B cell (primary cell): ENCODE results near the gene HERPUD1. TPM values are rescaled to one million over a fixed set of nuclear protein-coding genes. Genes with fewer than 3 reads are reported as not detected.

Experiments used
- ATAC-seq: fragments of 200-7000 bp; cut with Tn5 transposase; one replicate; pipeline ENCODE4 v1.10.0; 2021; ENCODE audit warnings: low read depth, mild to moderate bottlenecking, moderate number of reproducible peaks, moderate library complexity
- CTCF ChIA-PET: fragments of 350-600 bp; sonication (Branson Sonifier 250); formaldehyde crosslinking; loops from one replicate; lab custom pipeline; 2021; ENCODE audit warnings: antibody characterized with exemption, inconsistent platforms; lab: Charles Lee
- POLR2A ChIA-PET: fragments of 350-600 bp; sonication (Branson Sonifier 250); formaldehyde crosslinking; loops from one replicate; lab custom pipeline; 2021; ENCODE audit warnings: antibody characterized with exemption; lab: Charles Lee
- DNase-seq: peaks from one replicate; pipeline ENCODE4 v3.0.0; 2013
- H2AFZ ChIP-seq: 2 replicates; pipeline ENCODE4 v1.6.1; 2012; ENCODE audit warnings: mild to moderate bottlenecking, low read depth, low read length; ENCODE audit not compliant: insufficient read depth, poor library complexity, severe bottlenecking
- H3K27ac ChIP-seq, 2 donors: 1 replicate in 1 of 2; 2 replicates in 1 of 2; pipeline ENCODE4 v1.5.1; 2012 to 2013; ENCODE audit warnings: low read length in 2 of 2, mild to moderate bottlenecking in 2 of 2, moderate library complexity in 1 of 2
- H3K27me3 ChIP-seq, 4 experiments: fragments of 200-600 bp in 1 of 4; sonication (generic) in 1 of 4; replicated peaks in 1 of 4; 1 replicate in 2 of 4; 2 replicates in 2 of 4; pipeline versions ENCODE4 v1.6.1 to v1.7.0; 2013 to 2016; ENCODE audit warnings: low read length in 3 of 4, mild to moderate bottlenecking in 2 of 4, mixed read lengths in 1 of 4, moderate library complexity in 1 of 4; ENCODE audit not compliant: insufficient read depth in 4 of 4, control insufficient read depth in 3 of 4; ENCODE audit errors: control extremely low read depth in 1 of 4
- H3K36me3 ChIP-seq, 2 experiments: replicated peaks in 1 of 2; 1 replicate in 1 of 2; 2 replicates in 1 of 2; pipeline versions ENCODE4 v1.6.1 to v1.7.1; 2013; ENCODE audit warnings: low read length in 1 of 2; ENCODE audit not compliant: insufficient read depth in 2 of 2, control insufficient read depth in 1 of 2; ENCODE audit errors: control extremely low read depth in 1 of 2, extremely low read depth in 1 of 2
- H3K4me1 ChIP-seq, 2 donors: fragments of 200-600 bp in 1 of 2; sonication (generic) in 1 of 2; 1 replicate in 1 of 2; 2 replicates in 1 of 2; pipeline versions ENCODE4 v1.5.1 to v1.6.1; 2013 to 2017; ENCODE audit warnings: low read length in 2 of 2; ENCODE audit not compliant: control insufficient read depth in 2 of 2, insufficient read depth in 2 of 2
- H3K4me2 ChIP-seq: replicated peaks from 2 replicates; pipeline ENCODE3; 2012; ENCODE audit warnings: mild to moderate bottlenecking, low read depth, low read length; ENCODE audit not compliant: poor library complexity, severe bottlenecking
- H3K4me3 ChIP-seq, 5 experiments: fragments of 200-600 bp in 1 of 5; sonication (generic) in 1 of 5; 1 replicate in 3 of 5; 2 replicates in 2 of 5; pipeline versions ENCODE4 v1.5.1 to v1.7.0; 2011 to 2016; ENCODE audit warnings: low read length in 4 of 5, mild to moderate bottlenecking in 4 of 5, low read depth in 2 of 5, control low read depth in 1 of 5, moderate library complexity in 1 of 5; ENCODE audit not compliant: insufficient read depth in 1 of 5; ENCODE audit errors: control extremely low read depth in 1 of 5, extremely low read depth in 1 of 5
- H3K79me2 ChIP-seq: fragments of 200-600 bp; sonication (generic); one replicate; pipeline ENCODE4 v1.6.0; 2016; ENCODE audit warnings: low read length; ENCODE audit not compliant: control insufficient read depth, insufficient read depth
- H3K9ac ChIP-seq: fragments of 200-600 bp; sonication (generic); 2 replicates; pipeline ENCODE4 v1.6.1; 2017; ENCODE audit warnings: mild to moderate bottlenecking, low read length, moderate library complexity
- H3K9me3 ChIP-seq, 3 donors: one replicate each; pipeline versions ENCODE4 v1.6.1 to v1.7.1; 2013; ENCODE audit warnings: low read length in 2 of 3; ENCODE audit not compliant: control insufficient read depth in 2 of 3, insufficient read depth in 1 of 3; ENCODE audit errors: control extremely low read depth in 1 of 3
- H4K20me1 ChIP-seq: 2 replicates; pipeline ENCODE4 v1.6.0; 2012; ENCODE audit warnings: mild to moderate bottlenecking, low read length; ENCODE audit not compliant: insufficient read depth, control insufficient read depth, poor library complexity, severe bottlenecking
- H3K27ac Mint-ChIP-seq: one replicate; pipeline ENCODE4 v1.8.0; 2021; ENCODE audit warnings: mixed read lengths
- H3K27me3 Mint-ChIP-seq: one replicate; pipeline ENCODE4 v1.8.0; 2021; ENCODE audit warnings: mixed read lengths
- H3K4me1 Mint-ChIP-seq: one replicate; pipeline ENCODE4 v1.8.0; 2021; ENCODE audit warnings: mixed read lengths
- H3K4me3 Mint-ChIP-seq: one replicate; pipeline ENCODE4 v1.8.0; 2021; ENCODE audit warnings: mixed read lengths
- H3K9me3 Mint-ChIP-seq: one replicate; pipeline ENCODE4 v1.8.0; 2022; ENCODE audit warnings: mixed read lengths; ENCODE audit not compliant: insufficient read depth
- CTCF ChIP-seq: fragments of 200-600 bp; IDR thresholded peaks from one replicate; pipeline ENCODE4 v1.8.0; 2022; ENCODE audit warnings: antibody characterized with exemption, mild to moderate bottlenecking
- EZH2 ChIP-seq: IDR thresholded peaks from 2 replicates; pipeline ENCODE4 v1.6.1; 2012; ENCODE audit warnings: borderline replicate concordance, low read depth, mild to moderate bottlenecking, moderate library complexity, low read length; ENCODE audit not compliant: insufficient read depth, poor library complexity, severe bottlenecking
- WGBS: methylation state at CpG from one replicate; pipeline ENCODE4 v1.1.5; 2013; ENCODE audit warnings: missing lambda C conversion rate; ENCODE audit not compliant: insufficient coverage; 5-methylcytosine and 5-hydroxymethylcytosine counted together
- intact Hi-C: fragments of 100-400 bp; cut with micrococcal nuclease; formaldehyde crosslinking; loops from one replicate; pipeline ENCODE4 v1.10.0; 2022
- polyA plus RNA-seq: library from polyadenylated mRNA; depleted of rRNA; stranded (reverse); fragments of >200 nt; gene quantifications from 2 replicates; pipeline ENCODE4 v1.2.3, GENCODE V29; 2012
- total RNA-seq, 2 donors: library from RNA; stranded (reverse); fragments of 120-200 nt in 1 of 2; gene quantifications; 1 replicate in 1 of 2; 2 replicates in 1 of 2; pipeline versions ENCODE4 v1.2.3 to v1.2.4, GENCODE V29; 2013 to 2022

HERPUD1 gene
- total and polyA plus RNA-seq, 2 donors (not counting 1 experiment from before 2014, with no cell fraction given), result 273 to 1,041 TPM

DNA sequence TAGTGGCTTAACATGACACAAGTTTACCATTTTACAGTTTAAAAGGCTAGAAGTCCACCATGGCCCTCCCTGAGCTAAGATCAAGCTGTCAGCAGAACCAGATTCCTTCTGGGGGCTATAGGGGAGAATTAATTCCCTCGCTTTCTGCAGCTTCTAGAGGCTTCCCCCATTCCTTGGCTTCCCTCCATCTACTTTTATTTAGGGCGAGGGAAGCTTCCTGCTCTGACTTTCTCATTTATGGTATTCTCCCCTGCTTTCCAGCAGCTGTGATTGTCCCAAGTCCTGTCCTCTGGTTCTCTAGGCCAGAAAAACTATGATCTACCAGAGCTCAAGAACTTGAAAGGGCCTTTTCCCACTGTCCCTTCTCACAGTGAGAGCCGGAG is 34.1 kb downstream of the HERPUD1 start:
- no peak for DNase-seq
- H3K79me2 ChIP-seq, result peaks cover 6% of the 10 kb centered on the region
- H3K9ac ChIP-seq, result no peak overlapping the region
- peak overlapping the region; percentile 14 for H3K4me3 Mint-ChIP-seq
- H3K9me3 ChIP-seq, result no peaks in the 10 kb centered on the region
- peaks cover 25 to 34% of the 10 kb centered on the region in 2 donors for H3K4me1 ChIP-seq
- no peak overlapping the region for H3K4me2 ChIP-seq
- ATAC-seq, result no peak
- WGBS, result 92% methylated on average over 2 of the region's 3 CpGs
- ChIA-PET POLR2A (interaction anchor here (0.9 to 4.1 kb wide), 5 partner anchors 14 to 79 kb away, joined by 3 to 24 read pairs (median 9); partner anchors contain the start of gene NLRC5), CTCF (interaction anchor here (0.8 to 7.7 kb wide), 19 partner anchors 11 to 203 kb away, joined by 3 to 213 read pairs (median 8); partner anchors contain the start of genes NLRC5 and SLC12A3)
- H3K27me3 ChIP-seq, result no peaks in the 10 kb centered on the region
- H3K4me3 ChIP-seq, result no peak overlapping the region
- no peak for TF ChIP-seq EZH2
- TF ChIP-seq CTCF, result no peak
- H3K27ac ChIP-seq, result no peak overlapping the region
- H3K4me1 Mint-ChIP-seq, result peaks cover 33% of the 10 kb centered on the region
- H3K9me3 Mint-ChIP-seq, result no peaks in the 10 kb centered on the region
- intact Hi-C loops, result loop anchor here (5.0 kb wide), 1 partner anchor 36 kb away; no protein-coding TSS in a partner anchor
- no peaks in the 10 kb centered on the region for H3K36me3 ChIP-seq
- peak overlapping the region; percentile 80 for H3K27ac Mint-ChIP-seq
- no peaks in the 10 kb centered on the region for H3K27me3 Mint-ChIP-seq
- peak overlapping the region; percentile 40 for H2AFZ ChIP-seq
- no peaks in the 10 kb centered on the region for H4K20me1 ChIP-seq

DNA sequence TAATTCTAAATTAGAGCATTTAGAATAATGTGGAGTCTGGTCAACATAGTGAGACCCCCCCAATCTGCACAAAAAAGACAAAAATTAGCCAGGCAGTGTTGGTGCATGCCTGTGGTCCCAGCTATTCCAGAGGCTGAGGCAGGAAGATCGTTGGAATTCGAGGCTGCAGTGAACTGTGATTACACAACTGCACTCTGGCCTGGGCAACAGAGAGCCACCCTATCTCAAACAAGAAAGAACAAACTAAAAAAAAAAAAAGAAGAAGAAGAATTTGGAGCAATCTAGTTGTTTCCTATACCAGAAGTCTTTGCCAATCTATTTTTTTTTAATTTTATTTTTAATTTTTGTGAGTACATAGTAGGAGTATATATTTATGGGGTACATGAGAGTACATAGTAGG is 35.8 kb downstream of the HERPUD1 start:
- no peak for ATAC-seq
- Histone ChIP-seq H3K79me2 (peaks cover 6% of the 10 kb centered on the region), H3K4me3 (no peak overlapping the region), H3K27ac (no peak overlapping the region), H3K9ac (no peak overlapping the region), H3K4me1 (peaks cover 42 to 50% of the 10 kb centered on the region in 2 donors), H3K27me3 (no peaks in the 10 kb centered on the region), H3K9me3 (no peaks in the 10 kb centered on the region), H4K20me1 (no peaks in the 10 kb centered on the region), H3K4me2 (no peak overlapping the region), H2AFZ (no peak overlapping the region), H3K36me3 (no peaks in the 10 kb centered on the region)
- no peaks in the 10 kb centered on the region for H3K27me3 Mint-ChIP-seq
- no peak for DNase-seq
- POLR2A ChIA-PET, result interaction anchor here (0.6 to 1.4 kb wide), 4 partner anchors 13 to 74 kb away, joined by 3 to 5 read pairs (median 3); no protein-coding TSS in a partner anchor
- no peak overlapping the region for H3K27ac Mint-ChIP-seq
- H3K4me1 Mint-ChIP-seq, result peaks cover 48% of the 10 kb centered on the region
- CTCF ChIA-PET, result interaction anchor here (0.7 to 7.7 kb wide), 7 partner anchors 9 to 117 kb away, joined by 3 to 213 read pairs (median 44); partner anchors contain the start of gene NLRC5
- no CpG with 5 or more reads among the region's 2 CpGs for WGBS
- intact Hi-C loops, result loop anchor here (5.0 kb wide), 1 partner anchor 35 kb away; no protein-coding TSS in a partner anchor
- H3K4me3 Mint-ChIP-seq, result no peak overlapping the region
- H3K9me3 Mint-ChIP-seq, result no peaks in the 10 kb centered on the region
- no peak for TF ChIP-seq CTCF
- no peak for TF ChIP-seq EZH2
